Neural progenitor cell (in vitro differentiated cells): ENCODE results near the gene ERCC1.

ENCODE experiments used
- EZH2 ChIP-seq: fragments of 200-600 bp; sonication (generic); IDR thresholded peaks from 2 replicates; pipeline ENCODE4 v1.6.1; 2017; ENCODE audit warnings: antibody characterized with exemption, mild to moderate bottlenecking, moderate library complexity
- EZH2phosphoT487 ChIP-seq: fragments of 200-600 bp; sonication (generic); IDR thresholded peaks from 2 replicates; pipeline ENCODE4 v1.6.1; 2017; ENCODE audit warnings: antibody characterized with exemption
- TF ChIP-seq, protein P1 (sequence below): fragments of 200-600 bp; sonication (generic); IDR thresholded peaks from 2 replicates; pipeline ENCODE4 v1.5.1; 2017; ENCODE audit warnings: antibody characterized with exemption, mild to moderate bottlenecking

- TF ChIP-seq, protein P1, sequence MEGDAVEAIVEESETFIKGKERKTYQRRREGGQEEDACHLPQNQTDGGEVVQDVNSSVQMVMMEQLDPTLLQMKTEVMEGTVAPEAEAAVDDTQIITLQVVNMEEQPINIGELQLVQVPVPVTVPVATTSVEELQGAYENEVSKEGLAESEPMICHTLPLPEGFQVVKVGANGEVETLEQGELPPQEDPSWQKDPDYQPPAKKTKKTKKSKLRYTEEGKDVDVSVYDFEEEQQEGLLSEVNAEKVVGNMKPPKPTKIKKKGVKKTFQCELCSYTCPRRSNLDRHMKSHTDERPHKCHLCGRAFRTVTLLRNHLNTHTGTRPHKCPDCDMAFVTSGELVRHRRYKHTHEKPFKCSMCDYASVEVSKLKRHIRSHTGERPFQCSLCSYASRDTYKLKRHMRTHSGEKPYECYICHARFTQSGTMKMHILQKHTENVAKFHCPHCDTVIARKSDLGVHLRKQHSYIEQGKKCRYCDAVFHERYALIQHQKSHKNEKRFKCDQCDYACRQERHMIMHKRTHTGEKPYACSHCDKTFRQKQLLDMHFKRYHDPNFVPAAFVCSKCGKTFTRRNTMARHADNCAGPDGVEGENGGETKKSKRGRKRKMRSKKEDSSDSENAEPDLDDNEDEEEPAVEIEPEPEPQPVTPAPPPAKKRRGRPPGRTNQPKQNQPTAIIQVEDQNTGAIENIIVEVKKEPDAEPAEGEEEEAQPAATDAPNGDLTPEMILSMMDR, result no peak
- TF ChIP-seq EZH2phosphoT487 (no peak), EZH2 (no peak)
Measured at GRCh38 chr19:45391871-45392665, 31.6 kb downstream of the ERCC1 start.
